Fibroblast of lung (primary cell): ENCODE measurements around the gene FBLL1. TPM values are rescaled to one million over a fixed set of nuclear protein-coding genes. Genes with fewer than 3 reads are reported as not detected.

ENCODE experiments used
- DNase-seq, 2 donors: peaks; one replicate each; pipeline versions ENCODE4 v3.0.0 to v3.0.0-alpha.2; 2010; ENCODE audit warnings: low read depth in 2 of 2
- H2AFZ ChIP-seq: 2 replicates; pipeline ENCODE4 v1.5.1; 2012; ENCODE audit warnings: low read length, control low read depth, inconsistent platforms
- H3K27ac ChIP-seq: 2 replicates; pipeline ENCODE4 v1.5.1; 2011; ENCODE audit warnings: low read length, control low read depth; ENCODE audit not compliant: insufficient read depth
- H3K27me3 ChIP-seq: 2 replicates; pipeline ENCODE4 v1.5.1; 2011; ENCODE audit warnings: mild to moderate bottlenecking, low read length; ENCODE audit not compliant: control insufficient read depth, insufficient read depth
- H3K36me3 ChIP-seq: 2 replicates; pipeline ENCODE4 v1.5.1; 2011; ENCODE audit warnings: low read length; ENCODE audit not compliant: control insufficient read depth, insufficient read depth
- H3K4me1 ChIP-seq: 2 replicates; pipeline ENCODE4 v1.5.1; 2011; ENCODE audit warnings: low read length; ENCODE audit not compliant: control insufficient read depth, insufficient read depth; ENCODE audit errors: extremely low read depth
- H3K4me2 ChIP-seq: 2 replicates; pipeline ENCODE4 v1.5.1; 2011; ENCODE audit warnings: low read length, control low read depth; ENCODE audit not compliant: insufficient read depth; ENCODE audit errors: extremely low read depth
- H3K4me3 ChIP-seq, 4 experiments: fragments of 200-600 bp in 1 of 4; sonication (generic) in 1 of 4; replicated peaks in 1 of 4; 2 replicates each; pipeline ENCODE4 v1.5.1; 2011 to 2016; ENCODE audit warnings: low read length in 4 of 4, low read depth in 3 of 4, mild to moderate bottlenecking in 3 of 4, control low read depth in 2 of 4, inconsistent platforms in 1 of 4, mixed read lengths in 1 of 4; ENCODE audit not compliant: insufficient read depth in 1 of 4; ENCODE audit errors: control extremely low read depth in 1 of 4
- H3K79me2 ChIP-seq: 2 replicates; pipeline ENCODE4 v1.5.1; 2012; ENCODE audit warnings: mild to moderate bottlenecking, low read length, inconsistent platforms; ENCODE audit not compliant: control insufficient read depth, insufficient read depth
- H3K9ac ChIP-seq: 2 replicates; pipeline ENCODE4 v1.5.1; 2011; ENCODE audit warnings: mild to moderate bottlenecking, low read length, control low read depth; ENCODE audit not compliant: insufficient read depth
- H3K9me3 ChIP-seq: 2 replicates; pipeline ENCODE4 v1.5.1; 2012; ENCODE audit warnings: low read depth, low read length; ENCODE audit not compliant: control insufficient read depth, insufficient read depth
- H4K20me1 ChIP-seq: 2 replicates; pipeline ENCODE4 v1.5.1; 2011; ENCODE audit warnings: low read length; ENCODE audit not compliant: control insufficient read depth, insufficient read depth; ENCODE audit errors: extremely low read depth
- EZH2 ChIP-seq: IDR thresholded peaks from 2 replicates; pipeline ENCODE4 v1.5.1; 2012; ENCODE audit warnings: low read length, control low read depth, mild to moderate bottlenecking; ENCODE audit errors: missing control alignments
- polyA plus RNA-seq, 2 donors: library from polyadenylated mRNA; depleted of rRNA in 1 of 2; stranded (reverse) in 1 of 2; unstranded in 1 of 2; fragments of >200 nt; gene quantifications; 2 replicates each; pipeline ENCODE4 v1.2.1, GENCODE V29; 2011 to 2012; ENCODE audit warnings: missing spikeins in 1 of 2
- total RNA-seq: library from RNA; depleted of rRNA; stranded (reverse); fragments of >200 nt; gene quantifications from 2 replicates; pipeline ENCODE4 v1.2.1, GENCODE V29; 2014
- TF ChIP-seq, protein P1 (sequence below), 2 donors: IDR thresholded peaks in 1 of 2; conservative IDR thresholded peaks in 1 of 2; 1 replicate in 1 of 2; 2 replicates in 1 of 2; pipeline ENCODE4 v1.5.1; 2011 to 2012; ENCODE audit warnings: low read length in 2 of 2, control low read depth in 1 of 2, inconsistent platforms in 1 of 2, low read depth in 1 of 2, mild to moderate bottlenecking in 1 of 2

Gene FBLL1
- total and polyA plus RNA-seq, 2 donors (not counting 1 experiment from before 2014, with no cell fraction given) = 0.16 to 0.66 TPM

DNA sequence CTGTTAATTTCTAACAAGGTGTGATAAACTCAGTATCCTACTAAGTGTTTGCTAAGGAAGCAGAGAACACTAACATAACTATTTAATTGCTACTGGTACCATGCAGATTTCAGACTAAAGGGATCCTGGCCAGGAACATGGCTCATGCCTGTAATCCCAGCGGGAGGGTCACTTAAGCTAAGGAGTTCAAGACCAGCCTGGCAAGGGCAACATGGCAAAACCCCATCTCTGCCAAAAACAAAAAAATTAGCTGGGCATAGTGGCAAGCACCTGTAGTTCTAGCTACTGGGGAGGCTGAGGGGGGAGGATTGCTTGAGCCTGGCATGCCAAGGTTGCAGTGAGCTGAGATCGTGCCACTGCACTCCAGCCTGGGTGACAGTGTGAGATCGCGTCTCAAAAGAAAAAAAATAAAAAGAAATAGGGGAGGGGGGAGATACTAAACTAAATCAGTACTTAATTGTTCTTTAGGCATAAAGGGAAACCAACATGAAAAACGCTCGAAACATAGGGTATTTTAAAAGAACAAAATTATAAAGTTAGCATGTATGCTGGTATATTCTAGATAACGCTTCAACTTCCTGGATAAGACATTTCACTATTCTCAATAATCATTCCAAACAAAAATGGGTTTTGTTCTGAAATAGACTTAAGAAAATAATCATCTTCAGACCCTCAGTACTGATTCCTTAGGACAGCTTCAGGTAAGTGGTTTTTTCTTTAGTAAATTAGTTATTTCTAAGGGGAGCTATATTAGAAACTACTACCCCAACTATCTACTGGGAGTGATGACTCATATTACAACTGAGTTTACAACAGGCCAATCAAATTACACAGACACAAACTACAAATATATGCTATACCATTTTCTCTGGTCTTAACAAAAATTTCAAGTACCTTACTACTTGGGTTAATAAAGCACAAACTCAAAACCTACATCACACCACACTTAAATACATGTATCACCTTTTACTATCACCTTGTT is 46.6 kb downstream of the FBLL1 start:
- H2AFZ ChIP-seq = no peak overlapping the region
- H3K36me3 ChIP-seq = no peaks in the 10 kb centered on the region
- H4K20me1 ChIP-seq = peaks cover 4% of the 10 kb centered on the region
- peak overlapping the region in 1 of 4 experiments; percentile 24 for H3K4me3 ChIP-seq
- H3K27ac ChIP-seq = no peak overlapping the region
- DNase-seq = no peak
- no peaks in the 10 kb centered on the region for H3K27me3 ChIP-seq
- no peaks in the 10 kb centered on the region for H3K9me3 ChIP-seq
- peaks cover 74% of the 10 kb centered on the region for H3K79me2 ChIP-seq
- no peak overlapping the region for H3K9ac ChIP-seq
- no peak for TF ChIP-seq EZH2
- TF ChIP-seq, protein P1, sequence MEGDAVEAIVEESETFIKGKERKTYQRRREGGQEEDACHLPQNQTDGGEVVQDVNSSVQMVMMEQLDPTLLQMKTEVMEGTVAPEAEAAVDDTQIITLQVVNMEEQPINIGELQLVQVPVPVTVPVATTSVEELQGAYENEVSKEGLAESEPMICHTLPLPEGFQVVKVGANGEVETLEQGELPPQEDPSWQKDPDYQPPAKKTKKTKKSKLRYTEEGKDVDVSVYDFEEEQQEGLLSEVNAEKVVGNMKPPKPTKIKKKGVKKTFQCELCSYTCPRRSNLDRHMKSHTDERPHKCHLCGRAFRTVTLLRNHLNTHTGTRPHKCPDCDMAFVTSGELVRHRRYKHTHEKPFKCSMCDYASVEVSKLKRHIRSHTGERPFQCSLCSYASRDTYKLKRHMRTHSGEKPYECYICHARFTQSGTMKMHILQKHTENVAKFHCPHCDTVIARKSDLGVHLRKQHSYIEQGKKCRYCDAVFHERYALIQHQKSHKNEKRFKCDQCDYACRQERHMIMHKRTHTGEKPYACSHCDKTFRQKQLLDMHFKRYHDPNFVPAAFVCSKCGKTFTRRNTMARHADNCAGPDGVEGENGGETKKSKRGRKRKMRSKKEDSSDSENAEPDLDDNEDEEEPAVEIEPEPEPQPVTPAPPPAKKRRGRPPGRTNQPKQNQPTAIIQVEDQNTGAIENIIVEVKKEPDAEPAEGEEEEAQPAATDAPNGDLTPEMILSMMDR (conservative IDR thresholded peaks at IDR 0.05 in 1 of 2, IDR thresholded peaks at IDR 0.05 in 1 of 2; ENCODE audit: low read depth in 1 of 2, low read length in 2 of 2) = no peak
- no peak overlapping the region for H3K4me2 ChIP-seq
- H3K4me1 ChIP-seq = peaks cover 7% of the 10 kb centered on the region

DNA sequence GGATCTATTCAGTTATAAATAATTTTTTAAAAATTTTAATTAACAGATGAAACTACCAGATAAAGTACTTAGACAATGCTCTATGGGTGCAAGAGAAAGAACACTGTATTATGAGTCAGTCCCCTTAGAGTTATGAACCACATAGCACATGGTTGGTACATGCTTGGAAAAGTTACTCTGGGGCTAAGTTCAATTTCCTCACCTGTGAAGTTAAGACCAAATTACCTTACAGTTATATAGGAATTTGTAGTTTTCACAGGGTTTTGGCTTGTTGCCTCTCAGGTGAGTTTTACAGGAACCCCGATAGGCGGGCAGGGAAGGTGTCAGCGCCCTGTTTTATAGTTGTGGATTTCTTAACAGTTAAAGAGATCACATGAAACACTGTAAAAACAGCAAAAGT is 48.9 kb downstream of the FBLL1 start:
- H2AFZ ChIP-seq = no peak overlapping the region
- TF ChIP-seq EZH2 = no peak
- TF ChIP-seq, protein P1 (conservative IDR thresholded peaks at IDR 0.05 in 1 of 2, IDR thresholded peaks at IDR 0.05 in 1 of 2; ENCODE audit: low read depth in 1 of 2, low read length in 2 of 2) = no peak
- H3K4me1 ChIP-seq = peaks cover 7% of the 10 kb centered on the region
- peaks cover 4% of the 10 kb centered on the region for H4K20me1 ChIP-seq
- H3K79me2 ChIP-seq = peaks cover 52% of the 10 kb centered on the region
- no peaks in the 10 kb centered on the region for H3K36me3 ChIP-seq
- DNase-seq = peak; percentile 34 to 36
- peak overlapping the region; percentile 65 to 100 (median 74) for H3K4me3 ChIP-seq
- H3K9ac ChIP-seq = peak overlapping the region; percentile 13
- peak overlapping the region; percentile 67 for H3K4me2 ChIP-seq
- peak overlapping the region; percentile 92 for H3K27ac ChIP-seq
- H3K27me3 ChIP-seq = no peaks in the 10 kb centered on the region
- no peaks in the 10 kb centered on the region for H3K9me3 ChIP-seq
